Gastrocnemius medialis (tissue), 4 donors: ENCODE results near the gene CIROP.

Source experiments
- CTCF ChIP-seq, 5 experiments: fragments of 450-650 bp in 3 of 5; fragments of 200-600 bp in 2 of 5; sonication (generic) in 2 of 5; IDR thresholded peaks in 4 of 5; conservative IDR thresholded peaks in 1 of 5; 1 replicate in 4 of 5; 2 replicates in 1 of 5; pipeline ENCODE4 v1.5.1; 2016 to 2019; ENCODE audit warnings: antibody characterized with exemption in 5 of 5, mild to moderate bottlenecking in 3 of 5, moderate library complexity in 3 of 5
- POLR2A ChIP-seq, 2 donors: fragments of 450-650 bp; IDR thresholded peaks; one replicate each; pipeline ENCODE4 v1.6.1; 2017; ENCODE audit warnings: antibody characterized with exemption in 2 of 2, mild to moderate bottlenecking in 2 of 2, moderate library complexity in 2 of 2

DNA sequence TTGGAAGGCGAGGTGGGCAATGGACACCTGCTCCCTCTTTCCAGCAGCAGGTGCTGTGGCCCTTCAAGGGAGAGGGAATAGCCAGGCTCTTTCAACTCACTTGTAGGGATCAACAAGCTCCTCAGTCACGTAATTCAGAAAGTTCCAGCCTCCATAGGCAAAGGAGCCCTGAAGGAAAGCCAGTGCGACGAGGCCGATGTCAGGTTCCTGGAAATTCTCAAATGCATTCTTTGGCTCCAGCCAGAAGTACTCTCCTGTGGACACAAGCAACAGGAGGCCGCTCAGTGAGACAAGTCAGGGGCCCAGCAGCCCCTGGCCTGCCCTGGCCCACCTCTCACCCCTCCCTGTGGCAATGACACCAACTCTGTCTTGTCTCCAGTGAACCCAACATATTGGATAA lies 35.6 kb upstream of the CIROP start:
- no peak for TF ChIP-seq CTCF (IDR thresholded peaks at IDR 0.05 in 4 of 5, conservative IDR thresholded peaks at IDR 0.05 in 1 of 5)
- no peak for TF ChIP-seq POLR2A (IDR thresholded peaks at IDR 0.05)
